ENCODE results near the gene GON7. TPM values are rescaled to one million over a fixed set of nuclear protein-coding genes. Genes with fewer than 3 reads are reported as not detected.

GON7 gene
- total and polyA plus RNA-seq, 2 of the 8 experiments (the other 6 are each of a cell fraction or from before 2014, with no cell fraction given), result 3.8 to 9.9 TPM

- H4K8ac ChIP-seq (ENCODE audit: extremely low read depth, insufficient read depth, low read length), result no peak overlapping the region
- CTCF ChIA-PET (ENCODE audit: partially characterized antibody), result interaction anchor here (1.0 to 2.7 kb wide), 3 partner anchors 108 to 301 kb away, joined by 3 to 12 read pairs (median 4); no protein-coding TSS in a partner anchor
- no peaks in the 10 kb centered on the region for H3K23me2 ChIP-seq (ENCODE audit: low read depth, low read length)
- no peak overlapping the region for H3K18ac ChIP-seq (ENCODE audit: extremely low read depth, low read length)
- H2BK120ac ChIP-seq (replicated peaks; ENCODE audit: low read depth, low read length), result no peak overlapping the region
- H4K91ac ChIP-seq (replicated peaks; ENCODE audit: insufficient read length, low read length), result no peak overlapping the region
- H3K79me2 ChIP-seq (ENCODE audit: control insufficient read depth in 1 of 2, insufficient read depth in 2 of 2, low read length in 2 of 2), result no peaks in the 10 kb centered on the region
- no peaks in the 10 kb centered on the region for H3K9me3 ChIP-seq (ENCODE audit: insufficient read depth in 2 of 2, low read depth in 1 of 2, low read length in 1 of 2)
- no peaks in the 10 kb centered on the region for H3K27me3 ChIP-seq (replicated peaks in 1 of 4; ENCODE audit: control insufficient read depth in 3 of 4, extremely low read depth in 1 of 4, insufficient read depth in 3 of 4, low read length in 3 of 4)
- FAIRE-seq (no peak), DNase-seq (ENCODE audit: low read depth in 1 of 2, low spot score in 2 of 2) (no peak)
- H2BK5ac ChIP-seq (ENCODE audit: low read depth, low read length), result no peak overlapping the region
- H3K14ac ChIP-seq (ENCODE audit: insufficient read length), result no peak overlapping the region
- H2AFZ ChIP-seq (ENCODE audit: low read length), result no peak overlapping the region
- no peaks in the 10 kb centered on the region for H3K79me1 ChIP-seq (ENCODE audit: low read depth, low read length)
- POLR2A ChIA-PET (ENCODE audit: partially characterized antibody), result interaction anchor here (0.6 kb wide), 1 partner anchor 30 kb away, joined by 5 read pairs; no protein-coding TSS in a partner anchor
- no peak overlapping the region for H3K4me2 ChIP-seq (ENCODE audit: insufficient read depth in 1 of 2, low read depth in 2 of 2, low read length in 2 of 2)
- no peak overlapping the region for H3K9ac ChIP-seq (replicated peaks in 1 of 4; ENCODE audit: extremely low read depth in 1 of 4, low read depth in 3 of 4, low read length in 3 of 4)
- no peak overlapping the region for H3K4ac ChIP-seq (replicated peaks; ENCODE audit: insufficient read length, low read depth, low read length)
- no peak overlapping the region for H2BK20ac ChIP-seq (ENCODE audit: low read length)
- H2BK12ac ChIP-seq (ENCODE audit: low read depth, low read length), result no peak overlapping the region
- 96% methylated on average over 25 of the region's 25 CpGs; no CpG with 5 or more reads in 1 of the 2 experiments for WGBS, 2 experiments (ENCODE audit: extremely low coverage in 1 of 2, insufficient coverage in 1 of 2, insufficient read length in 1 of 2, insufficient replicate concordance in 2 of 2, low coverage in 1 of 2, low lambda C conversion rate in 2 of 2, missing lambda C conversion rate in 1 of 2)
- H3K56ac ChIP-seq (replicated peaks; ENCODE audit: insufficient read length, low read depth, low read length), result no peak overlapping the region
- no peak overlapping the region for H3K4me3 ChIP-seq (ENCODE audit: extremely low read depth in 1 of 4, insufficient read depth in 2 of 4, low read depth in 3 of 4, low read length in 4 of 4)
- H4K5ac ChIP-seq (ENCODE audit: insufficient read length, low read depth, low read length), result no peak overlapping the region
- no peak overlapping the region for H3K23ac ChIP-seq (ENCODE audit: insufficient read length)
- no peaks in the 10 kb centered on the region for H3K4me1 ChIP-seq (replicated peaks in 1 of 4; ENCODE audit: control insufficient read depth in 3 of 4, insufficient read depth in 4 of 4, low read length in 3 of 4)
- H3K36me3 ChIP-seq (ENCODE audit: control insufficient read depth in 2 of 4, insufficient read depth in 4 of 4, low read length in 3 of 4), result peaks cover 2 to 25% (median 12%) of the 10 kb centered on the region in 4 experiments; a peak in 7 of 8 replicates
- H2BK15ac ChIP-seq (ENCODE audit: low read length), result no peak overlapping the region
- H2AK5ac ChIP-seq (ENCODE audit: low read depth, low read length), result no peak overlapping the region
- H4K20me1 ChIP-seq (replicated peaks in 1 of 2; ENCODE audit: control insufficient read depth in 1 of 2, insufficient read depth in 2 of 2, low read length in 2 of 2), result no peaks in the 10 kb centered on the region
- no peak overlapping the region for H3K27ac ChIP-seq (ENCODE audit: low read depth, low read length)
- TF ChIP-seq SAP30 (IDR thresholded peaks at IDR 0.05; ENCODE audit: insufficient read depth, insufficient replicate concordance, low read length) (no peak), CTBP2 (IDR thresholded peaks at IDR 0.05; ENCODE audit: borderline replicate concordance, insufficient read depth, insufficient read length, low read length) (no peak), ATF2 (IDR thresholded peaks at IDR 0.05; ENCODE audit: low read length) (no peak), TBP (IDR thresholded peaks at IDR 0.05; ENCODE audit: low read depth, low read length) (no peak), SP2 (IDR thresholded peaks at IDR 0.05; ENCODE audit: low read length) (no peak), GTF2F1 (IDR thresholded peaks at IDR 0.05; ENCODE audit: borderline replicate concordance, low read depth, low read length) (no peak), SIX5 (IDR thresholded peaks at IDR 0.05; ENCODE audit: low read depth, low read length) (no peak), RNF2 (IDR thresholded peaks at IDR 0.05; ENCODE audit: borderline replicate concordance, low read depth, low read length, missing control alignments, poor library complexity, severe bottlenecking) (no peak), BRCA1 (IDR thresholded peaks at IDR 0.05; ENCODE audit: low read depth, low read length) (no peak), EZH2 (IDR thresholded peaks at IDR 0.05; ENCODE audit: low read depth, low read length, severe bottlenecking) (no peak)
Measured at GRCh38 chr14:93239869-93240677, 33.2 kb upstream of the GON7 start.
